Ureter (tissue), 1 donor: ENCODE data around the gene DDI2. TPM values are rescaled to one million over a fixed set of nuclear protein-coding genes. Genes with fewer than 3 reads are reported as not detected.
"Not testable (repeated sequence)": the region's sequence is repeated elsewhere in the genome, so short reads cannot be mapped to it uniquely, and the experiment has no call there.

ENCODE experiments used
- DNase-seq: peaks from one replicate; pipeline ENCODE4 v3.0.0-alpha.2; 2020; ENCODE audit warnings: low spot score
- total RNA-seq: library from RNA; stranded (reverse); gene quantifications from one replicate; pipeline ENCODE4 v1.2.4, GENCODE V29; 2023
- donor health status: DM: yes; HTN: yes; CAD: no.

DDI2 gene
- total RNA-seq, 1 donor from 2014 or later, result 92.0 TPM

- no peak for DNase-seq
Measured at GRCh38 chr1:15678578-15678977, 61.3 kb downstream of the DDI2 start.

DNA sequence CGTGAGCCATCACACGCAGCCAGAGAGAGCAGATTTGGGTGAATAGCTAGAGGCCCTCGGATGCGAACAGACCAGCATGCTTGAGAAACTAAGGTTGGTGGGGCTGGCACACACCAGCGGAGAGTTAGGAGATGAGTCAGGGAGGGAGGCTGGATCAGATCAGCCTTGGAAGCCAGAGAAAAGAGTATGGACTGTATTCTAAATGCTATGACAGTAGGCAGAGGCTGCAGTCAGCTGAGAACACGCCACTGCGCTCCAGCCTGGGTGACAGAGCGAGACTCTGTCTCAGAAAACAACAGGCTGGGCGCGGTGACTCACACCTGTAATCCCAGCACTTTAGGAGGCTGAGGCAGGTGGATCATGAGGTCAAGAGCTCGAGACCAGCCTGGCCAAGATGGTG, 62.9 kb downstream of the DDI2 start:
- no peak for DNase-seq

- no peak for DNase-seq
Measured at GRCh38 chr1:15680561-15681348, 63.5 kb downstream of the DDI2 start.

DNA sequence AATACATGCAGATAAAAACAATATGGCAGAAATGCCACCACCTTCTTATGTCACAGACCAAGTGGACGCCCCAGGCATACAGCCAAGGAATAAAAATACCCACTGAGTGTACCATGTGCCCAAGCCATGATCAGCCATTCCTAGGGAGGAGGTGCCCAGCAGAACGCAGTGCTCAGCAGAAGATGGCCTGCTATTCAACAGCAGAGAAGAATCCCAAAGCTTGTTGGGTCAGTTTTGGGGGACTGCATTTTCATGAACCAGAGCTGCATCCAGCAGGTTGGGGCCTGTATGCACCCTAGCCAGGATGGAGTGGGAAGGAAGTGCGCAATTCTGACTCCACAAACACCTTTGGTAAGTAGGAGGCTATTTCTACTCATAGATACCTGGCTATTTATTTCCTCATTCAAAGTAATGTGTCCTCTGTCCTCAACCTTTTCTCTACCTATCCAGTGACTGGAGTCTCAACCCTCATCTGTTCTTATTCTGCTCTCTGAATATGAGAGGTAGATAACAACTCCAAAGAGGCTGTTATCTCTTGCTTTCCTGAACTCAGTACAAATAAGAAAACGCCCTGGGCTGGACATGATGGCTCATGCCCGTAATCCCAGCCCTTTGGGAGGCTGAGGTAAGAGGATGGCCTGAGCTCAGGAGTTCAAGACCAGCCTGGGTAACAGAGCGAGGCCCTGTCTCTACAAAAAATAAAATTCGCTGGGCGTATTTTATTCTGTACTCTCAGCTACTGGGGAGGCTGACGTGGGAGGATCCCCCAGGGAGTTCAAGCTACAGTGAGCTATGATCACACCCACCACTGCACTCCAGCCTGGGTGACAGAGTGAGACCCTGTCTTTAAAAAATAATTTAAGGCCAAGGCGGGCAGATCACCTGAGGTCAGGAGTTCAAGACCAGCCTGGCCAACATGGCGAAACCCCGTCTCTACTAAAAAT, 64.4 kb downstream of the DDI2 start:
- no peak for DNase-seq

- DNase-seq, result no peak
Measured at GRCh38 chr1:15682936-15683341, 65.7 kb downstream of the DDI2 start.

GRCh38 chr1:15683345-15684039, 66.2 kb downstream of the DDI2 start:
- no peak for DNase-seq

- no peak for DNase-seq
Measured at GRCh38 chr1:15684042-15684461, 66.8 kb downstream of the DDI2 start, which contains the start of gene PLEKHM2. PLEKHM2 (plus strand) TSS chr1:15684320; CDS start chr1:15684559, 239 bp downstream.

- DNase-seq, result no peak
Measured at GRCh38 chr1:15684468-15685291, 67.4 kb downstream of the DDI2 start.

DNA sequence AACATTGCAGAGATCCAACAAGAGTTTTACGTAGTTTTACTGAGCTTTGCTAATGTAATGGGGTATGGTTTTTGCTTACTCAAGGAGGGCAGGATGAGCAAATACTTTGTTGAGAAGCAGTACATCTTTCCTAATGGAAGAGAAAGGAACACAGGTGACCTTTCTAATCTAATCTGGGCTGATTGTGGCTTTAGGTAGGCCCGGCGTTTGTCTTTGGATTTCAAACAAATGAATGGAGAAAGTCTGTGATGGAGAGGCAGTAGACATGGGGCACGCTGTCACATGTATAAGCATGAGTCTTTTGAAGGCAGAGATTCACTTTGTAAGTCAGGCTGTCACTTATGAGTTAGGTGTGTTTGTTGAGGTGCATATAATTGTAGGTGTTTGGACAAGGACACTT, 68.6 kb downstream of the DDI2 start:
- DNase-seq, result no peak

DNA sequence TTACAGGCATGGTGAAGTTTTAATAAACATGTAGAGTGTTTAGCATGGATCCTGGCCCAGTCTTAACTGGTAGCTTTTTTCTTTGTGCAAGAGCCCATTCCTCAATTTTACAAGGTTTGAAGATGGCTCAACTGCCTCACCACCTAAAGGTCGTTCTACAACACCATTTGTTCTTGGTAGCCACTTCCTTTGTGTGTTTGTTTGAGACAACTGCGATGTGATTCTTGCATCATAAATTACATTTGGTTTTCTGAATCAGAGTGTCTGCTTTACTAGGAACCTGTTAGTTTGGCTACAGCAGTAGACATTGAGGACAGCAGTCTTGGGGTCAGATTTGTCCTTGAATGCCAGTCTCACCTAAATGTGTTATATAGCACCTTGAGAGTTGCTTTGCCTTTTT, 70.2 kb downstream of the DDI2 start:
- DNase-seq, result no peak

- no peak for DNase-seq
Measured at GRCh38 chr1:15690317-15690716, 73.1 kb downstream of the DDI2 start.

GRCh38 chr1:15691434-15692032, 74.3 kb downstream of the DDI2 start:
- no peak for DNase-seq

- DNase-seq, result no peak
Measured at GRCh38 chr1:15692121-15692682, 74.9 kb downstream of the DDI2 start.

DNA sequence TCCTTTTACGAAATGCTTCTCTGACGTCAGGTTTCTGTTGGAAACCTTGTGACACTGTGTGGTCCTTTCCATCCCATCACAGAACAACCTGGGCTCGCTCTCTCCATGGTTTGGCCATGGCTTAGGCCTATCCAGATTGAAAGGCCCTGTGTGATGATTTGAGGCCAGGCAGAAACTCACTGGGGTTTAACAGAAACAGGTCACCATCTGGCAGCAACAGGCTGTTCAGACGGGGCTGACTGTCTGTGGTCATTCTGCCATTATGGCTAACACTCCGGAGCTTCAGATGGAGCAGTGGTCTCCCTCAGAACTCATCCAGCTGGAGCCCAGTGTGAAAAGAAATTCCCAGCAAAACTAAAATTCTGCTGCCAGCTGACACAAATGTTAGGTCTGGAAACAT, 76.1 kb downstream of the DDI2 start:
- DNase-seq, result no peak

DNA sequence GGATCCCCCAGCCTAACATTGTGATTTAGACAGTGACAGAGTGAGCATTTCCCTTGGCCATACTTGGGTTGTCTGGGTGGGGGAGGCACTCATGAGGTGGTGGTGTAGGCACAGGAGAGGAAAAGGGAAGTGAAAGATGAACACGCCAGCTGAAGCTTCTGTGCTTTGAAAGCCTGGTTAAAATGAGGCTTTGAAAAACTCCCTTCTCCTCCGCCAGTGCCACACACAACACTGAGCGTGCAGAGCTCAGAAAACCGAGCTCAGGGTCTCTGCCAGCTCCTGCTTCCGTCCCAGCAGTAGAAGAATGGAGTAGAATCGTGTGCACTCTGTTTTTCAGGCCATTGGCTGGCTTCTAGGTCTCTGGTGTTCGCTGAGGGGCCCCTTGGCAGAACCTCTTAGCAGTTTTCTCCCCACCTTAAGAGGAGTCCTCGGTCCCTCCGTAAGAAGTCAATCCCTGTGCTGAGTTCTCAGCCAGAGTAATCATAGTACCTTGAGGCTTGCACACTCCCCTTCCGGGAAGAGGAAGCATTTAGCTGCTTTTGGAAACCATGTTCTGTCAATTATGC, 79.8 kb downstream of the DDI2 start:
- no peak for DNase-seq

DNA sequence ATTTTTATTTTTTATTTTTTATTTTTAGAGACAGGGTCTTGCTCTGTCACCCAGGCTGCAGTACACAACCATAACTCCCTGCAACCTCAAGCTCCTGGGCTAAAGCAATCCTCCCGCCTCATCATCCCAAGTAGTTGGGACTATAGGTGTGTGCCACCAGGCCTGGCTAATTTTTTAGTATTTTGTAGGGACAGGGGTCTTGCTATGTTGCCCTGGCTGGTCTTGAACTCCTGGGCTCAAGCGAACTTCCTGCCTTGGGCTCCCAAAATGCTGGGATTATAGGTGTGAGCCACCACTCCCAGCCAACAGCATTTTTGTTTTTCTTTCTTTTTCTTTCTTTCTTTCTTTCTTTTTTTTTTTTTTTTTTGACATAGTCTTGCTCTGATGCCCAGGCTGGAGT, 80.9 kb downstream of the DDI2 start:
- DNase-seq, result no peak

DNA sequence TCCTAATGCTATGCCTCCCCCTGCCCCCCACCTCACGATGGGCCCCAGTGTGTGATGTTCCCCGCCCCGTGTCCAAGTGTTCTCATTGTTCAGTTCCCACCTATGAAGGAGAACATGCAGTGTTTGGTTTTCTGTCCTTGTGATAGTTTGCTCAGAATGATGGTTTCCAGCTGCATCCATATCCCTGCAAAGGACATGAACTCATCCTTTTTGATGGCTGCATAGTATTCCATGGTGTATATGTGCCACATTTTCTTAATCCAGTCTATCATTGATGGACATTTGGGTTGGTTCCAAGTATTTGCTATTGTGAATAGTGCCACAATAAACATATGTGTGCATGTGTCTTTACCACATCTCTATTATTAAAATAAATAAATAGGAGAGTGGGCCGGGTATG, 82.1 kb downstream of the DDI2 start:
- not testable (repeated sequence) for DNase-seq

GRCh38 chr1:15700508-15700907, 83.2 kb downstream of the DDI2 start:
- DNase-seq, result no peak

- DNase-seq, result no peak
Measured at GRCh38 chr1:15701784-15702183, 84.5 kb downstream of the DDI2 start.
